Inflammatory macrophage (primary cell): ENCODE measurements around the gene ATP6V0D1.
"Not testable (repeated sequence)": the region's sequence is repeated elsewhere in the genome, so short reads cannot be mapped to it uniquely, and the experiment has no call there.

ENCODE experiments used
- DNase-seq, 2 donors: peaks; one replicate each; pipeline ENCODE4 v3.0.0-alpha.2; 2020 to 2022

The ATP6V0D1 gene

DNA sequence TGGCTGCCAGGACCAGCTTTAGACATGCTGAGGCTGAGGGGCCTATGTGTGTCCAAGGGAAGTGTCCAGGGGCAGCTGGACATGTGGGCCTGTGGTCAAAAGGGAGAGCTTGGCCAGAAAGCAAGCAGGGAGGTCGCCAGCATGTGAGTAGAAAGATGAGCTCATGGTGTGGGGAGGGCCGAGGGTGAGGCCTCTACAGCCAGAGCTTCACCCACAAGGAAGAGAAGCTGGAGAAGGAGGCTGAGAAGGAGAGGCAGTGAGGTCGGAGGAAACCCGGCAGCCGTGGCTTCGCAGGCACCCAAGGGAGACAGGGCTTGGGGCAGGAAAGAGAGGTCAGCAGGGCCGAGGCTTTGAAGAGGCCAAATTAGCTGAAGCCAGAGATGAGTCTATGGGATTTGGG, 54.0 kb downstream of the ATP6V0D1 start:
- no peak for DNase-seq

DNA sequence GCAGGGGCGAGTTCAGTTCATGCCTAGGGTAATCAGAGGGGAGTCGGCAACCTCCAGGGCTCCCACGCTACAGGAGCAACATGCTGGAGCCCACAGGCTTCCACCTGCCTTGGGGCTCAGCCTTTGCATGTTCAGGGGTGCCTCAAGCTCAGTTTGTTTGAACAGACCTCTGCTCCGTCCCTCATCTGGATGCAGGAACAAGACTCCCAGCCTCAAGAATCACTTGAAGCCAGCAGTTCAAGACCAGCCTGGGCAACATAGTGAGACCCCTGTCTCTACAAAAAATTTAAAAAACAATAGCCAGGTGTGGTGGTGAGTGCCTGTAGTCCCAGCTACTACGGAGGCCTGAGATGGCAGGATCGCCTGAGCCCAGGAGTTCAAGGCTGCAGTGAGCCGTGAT, 54.9 kb downstream of the ATP6V0D1 start:
- DNase-seq, result no peak

DNA sequence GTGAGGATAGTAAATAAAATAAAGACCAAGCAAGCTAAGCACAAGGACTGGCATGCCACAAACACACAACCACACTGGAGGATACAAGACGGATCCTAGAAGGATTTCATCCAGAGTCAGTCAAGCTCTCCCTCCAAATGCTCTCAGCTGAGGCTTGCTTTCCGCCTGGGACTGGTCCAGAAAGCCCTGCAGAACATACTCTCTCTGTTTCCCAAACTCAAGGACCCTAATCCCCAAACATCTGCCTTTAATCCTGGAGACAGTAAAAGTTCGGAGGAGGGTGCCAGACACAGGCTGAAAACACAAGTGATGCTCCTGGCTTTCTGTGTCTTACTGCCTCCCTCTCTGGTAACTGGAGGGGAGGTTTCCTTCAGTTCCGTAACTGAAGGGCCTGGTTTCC, 55.4 kb downstream of the ATP6V0D1 start:
- DNase-seq, result no peak

DNA sequence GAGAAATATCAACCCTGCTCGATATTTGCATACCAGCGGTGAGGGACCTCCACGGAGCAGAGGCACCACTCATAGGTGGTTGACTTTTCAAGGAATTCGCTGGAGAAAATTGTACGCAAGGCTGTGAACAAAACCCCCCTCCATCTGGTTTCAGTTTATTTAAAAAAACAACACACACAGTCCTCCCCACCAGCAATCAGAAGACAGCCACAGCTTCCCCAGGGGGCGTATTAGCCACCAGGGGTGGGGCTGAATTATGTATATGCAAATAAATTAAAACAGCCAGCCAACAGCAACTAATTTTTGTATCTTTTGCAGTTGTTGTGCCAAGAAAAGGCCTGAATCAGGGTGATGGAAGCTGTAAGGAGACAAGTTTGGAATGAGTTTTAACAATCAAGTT, 55.9 kb downstream of the ATP6V0D1 start:
- DNase-seq, result no peak

DNA sequence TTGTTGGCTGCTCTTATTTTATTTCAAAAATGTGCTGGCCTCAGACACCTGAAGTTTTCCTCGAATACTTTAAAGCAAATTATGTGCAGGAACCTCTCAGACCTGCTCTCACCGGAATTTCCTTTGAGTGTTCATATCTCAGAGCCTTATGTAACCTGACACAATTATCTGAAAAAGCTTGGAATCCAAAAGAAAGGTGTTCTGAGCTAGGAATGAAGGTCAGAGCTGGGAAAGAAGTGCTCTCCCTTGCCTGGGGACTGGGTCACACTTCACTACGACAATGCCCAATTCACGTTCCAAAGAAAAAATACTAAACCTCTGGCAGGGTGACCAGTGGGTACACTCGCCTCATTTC, 56.7 kb downstream of the ATP6V0D1 start:
- DNase-seq, result no peak

DNA sequence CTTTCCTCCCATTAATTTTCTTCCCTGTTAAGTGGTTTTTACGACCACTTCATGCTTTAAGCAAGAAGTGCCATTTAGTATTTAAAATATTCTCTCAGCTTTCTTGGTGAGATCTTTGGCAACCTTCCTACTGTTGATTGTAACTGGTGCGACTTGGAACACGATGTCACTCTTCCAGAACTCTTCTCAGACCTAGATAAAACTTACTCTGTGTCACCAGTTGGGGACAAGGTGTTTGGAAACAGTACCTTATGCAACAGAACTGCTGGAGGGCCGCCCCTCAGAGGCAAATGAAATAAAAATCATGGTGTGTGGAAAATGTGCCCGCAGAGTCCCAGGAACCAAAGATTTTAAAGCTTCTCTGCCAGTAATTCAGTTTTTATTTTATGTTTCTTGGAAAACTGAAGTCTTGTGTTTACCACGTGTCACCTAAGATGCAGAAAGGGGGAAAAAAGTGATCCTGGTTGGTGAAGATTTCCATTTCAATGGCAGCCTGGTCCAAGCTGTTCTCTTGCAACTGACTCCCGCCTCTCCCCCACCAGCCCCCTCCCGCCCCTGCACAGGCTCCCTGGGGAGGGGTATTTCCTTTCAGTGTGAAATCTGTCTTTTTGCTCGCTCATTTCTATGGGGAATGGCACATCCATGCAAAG, 57.2 kb downstream of the ATP6V0D1 start:
- no peak for DNase-seq

DNA sequence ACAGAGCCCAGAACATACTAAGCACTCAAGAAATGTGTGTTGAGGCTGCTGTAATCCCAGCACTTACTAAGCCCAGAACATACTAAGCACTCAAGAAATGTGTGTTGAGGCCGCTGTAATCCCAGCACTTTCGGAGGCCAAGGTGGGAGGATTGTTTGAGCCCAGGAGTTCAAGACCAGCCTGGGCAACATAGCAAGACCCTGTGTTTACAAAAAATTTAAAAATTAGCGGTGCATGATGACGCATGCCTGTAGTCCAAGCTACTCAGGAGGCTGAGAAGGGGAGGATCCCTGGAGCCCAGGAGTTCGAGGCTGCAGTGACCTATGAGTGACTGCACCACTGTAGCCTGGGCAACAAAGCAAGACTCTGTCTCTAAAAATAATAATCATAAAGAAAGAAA, 57.9 kb downstream of the ATP6V0D1 start:
- no peak for DNase-seq

DNA sequence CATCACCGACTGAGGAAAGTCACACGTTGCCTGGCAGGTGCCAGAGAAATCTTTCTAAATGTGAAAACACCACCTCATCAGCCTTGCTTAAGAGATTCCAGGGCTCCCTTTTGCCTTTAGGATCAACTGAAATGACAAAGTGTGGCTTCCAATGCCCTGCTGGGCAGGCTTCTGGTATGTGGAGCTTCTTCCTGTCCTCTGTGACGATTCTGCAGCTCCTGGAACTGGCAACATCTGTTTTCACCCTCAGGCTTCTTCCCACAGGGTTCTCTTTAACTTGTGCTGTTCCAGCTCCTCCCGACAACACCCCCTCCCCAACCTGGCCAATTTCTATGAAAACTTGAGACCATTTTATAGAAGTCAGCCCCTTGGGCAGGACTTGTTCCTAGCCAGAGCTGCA, 59.9 kb downstream of the ATP6V0D1 start:
- DNase-seq, result no peak

DNA sequence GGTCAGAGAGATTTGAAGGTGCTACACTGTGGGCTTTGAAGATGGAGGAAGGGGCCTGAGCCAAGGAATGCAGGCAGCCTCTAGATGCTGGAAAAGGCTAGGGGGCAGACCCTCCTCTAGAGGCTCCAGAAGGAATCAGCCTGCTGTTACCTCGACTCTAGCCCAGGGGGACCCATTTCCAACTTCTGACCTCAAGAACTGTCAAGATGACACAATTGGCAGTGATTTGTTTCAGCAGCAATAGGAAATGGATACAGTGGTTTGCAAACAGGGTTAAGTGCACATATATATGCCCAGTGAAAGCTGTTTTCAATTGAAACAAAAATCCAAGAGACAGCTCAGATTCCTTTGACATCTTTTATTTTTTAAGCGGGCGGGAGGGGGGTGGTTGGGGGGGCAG, 61.0 kb downstream of the ATP6V0D1 start:
- no peak for DNase-seq

DNA sequence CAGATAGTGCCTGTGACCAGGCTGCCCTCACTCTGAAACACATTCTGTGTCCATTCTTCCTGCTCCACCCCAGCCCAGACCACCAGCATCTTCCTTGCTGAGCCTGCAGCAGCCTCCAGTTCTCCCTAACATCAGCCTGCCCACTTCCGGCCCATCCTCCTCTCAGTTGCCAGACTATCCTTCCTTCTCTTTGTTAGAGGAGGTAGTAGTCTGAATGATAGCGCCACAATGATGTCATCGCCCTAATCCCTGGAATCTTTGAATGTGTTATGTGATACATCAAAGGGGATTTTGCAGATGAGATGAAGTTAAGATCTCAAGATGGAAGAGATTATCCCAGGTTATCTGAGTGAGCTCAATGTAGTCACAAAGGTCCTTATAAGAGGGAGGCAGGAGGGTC, 61.5 kb downstream of the ATP6V0D1 start:
- no peak for DNase-seq

DNA sequence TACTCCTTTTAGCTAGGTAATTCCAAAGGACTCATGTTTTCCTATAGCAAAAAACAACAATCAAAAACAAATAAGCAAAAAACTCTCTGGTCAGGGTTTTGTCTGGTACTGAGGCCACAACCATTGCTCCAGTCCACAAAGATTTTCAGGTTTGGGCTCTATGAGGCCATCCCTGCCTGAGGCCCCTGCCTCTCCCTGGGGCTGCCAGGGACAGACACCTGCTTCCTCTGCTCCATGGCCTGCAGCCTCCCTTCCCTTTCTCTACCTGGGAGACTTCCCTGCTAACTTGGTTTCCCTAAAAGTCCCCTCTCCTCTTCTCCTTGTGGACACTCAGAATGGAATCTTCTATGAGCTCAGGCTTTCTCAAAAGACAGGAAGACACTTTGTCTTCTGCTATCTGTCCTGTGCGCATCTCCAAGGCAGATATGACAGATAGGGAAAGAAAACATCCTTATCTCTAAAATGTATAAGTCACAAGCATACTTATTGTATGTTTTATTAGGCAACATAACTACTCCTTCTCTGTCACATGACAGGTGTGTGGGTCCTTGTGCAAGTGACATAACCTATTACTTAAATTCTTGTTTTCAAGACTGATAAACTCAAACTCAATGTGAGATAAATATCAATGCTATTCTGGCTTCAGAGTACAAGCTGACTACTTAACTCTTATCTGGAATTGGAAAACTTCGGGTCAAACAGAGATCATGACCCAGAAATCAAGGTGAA, 63.5 kb downstream of the ATP6V0D1 start:
- no peak for DNase-seq

DNA sequence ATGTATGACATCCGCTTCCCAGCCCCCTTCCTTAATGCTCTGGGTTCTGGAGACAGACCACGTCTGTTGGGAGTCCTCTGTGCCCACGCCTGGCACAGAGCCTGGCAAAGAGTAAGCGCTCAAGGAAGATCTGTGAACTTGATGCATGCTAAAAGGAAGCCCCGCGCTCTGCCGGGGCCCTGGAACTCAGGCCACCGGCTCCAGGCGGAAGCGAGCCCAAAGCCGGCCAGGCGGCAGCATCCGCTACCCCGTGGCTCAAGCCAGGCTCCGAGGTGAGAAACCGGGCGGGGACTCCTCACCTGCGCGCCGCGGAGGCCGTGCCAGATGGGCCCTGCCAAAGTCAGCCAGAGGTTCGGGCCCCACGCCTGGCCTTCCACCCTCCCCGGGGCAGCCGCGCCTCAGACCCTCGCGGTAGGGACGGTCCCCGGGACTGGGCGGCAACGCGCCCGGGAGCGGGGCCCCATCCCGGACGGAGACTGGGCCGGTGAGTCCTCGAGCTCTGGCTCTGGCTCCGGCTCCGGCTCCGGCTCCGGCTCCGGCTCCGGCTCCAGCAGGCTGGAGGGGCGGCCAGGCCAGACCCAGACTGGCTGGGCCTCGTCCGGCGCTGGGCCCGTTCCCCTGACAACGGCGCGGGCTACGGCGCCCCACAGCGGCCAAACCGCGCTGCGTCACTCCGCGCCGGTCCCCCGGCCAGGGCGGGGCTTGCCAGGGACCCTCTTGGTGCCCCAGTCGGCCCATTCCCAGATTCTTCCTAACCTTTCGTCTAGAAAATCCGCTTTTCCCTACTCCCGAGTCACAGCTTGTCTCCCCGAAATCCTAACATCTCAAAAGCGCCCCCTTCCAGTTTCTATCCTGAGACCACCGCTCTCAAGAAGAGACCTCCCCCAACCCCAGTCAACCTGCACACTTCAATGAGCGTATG, 64.8 kb downstream of the ATP6V0D1 start, which contains the start of gene ZDHHC1:
Gene ZDHHC1, minus strand, starts transcription at position 606 of the 922 bp plus-strand sequence. CDS start 8,702 bp downstream, outside the sequence.
- DNase-seq, result peak; percentile 35 to 54

DNA sequence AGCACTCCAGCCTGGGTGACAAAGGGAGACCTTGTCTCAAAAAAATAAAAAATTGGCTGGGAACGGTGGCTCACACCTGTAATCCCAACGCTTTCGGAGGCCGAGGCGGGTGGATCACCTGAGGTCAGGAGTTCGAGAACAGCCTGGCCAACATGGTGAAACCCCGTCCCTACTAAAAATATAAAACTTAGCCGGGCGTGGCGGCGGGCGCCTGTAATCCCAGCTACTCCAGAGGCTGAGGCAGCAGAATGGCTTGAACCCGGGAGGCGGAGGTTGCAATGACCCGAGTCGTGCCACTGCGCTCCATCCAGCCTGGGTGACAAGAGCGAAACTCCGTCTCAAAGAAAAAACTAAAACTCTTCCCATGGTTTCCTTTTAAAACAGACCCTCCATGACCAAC, 65.5 kb downstream of the ATP6V0D1 start:
- not testable (repeated sequence) for DNase-seq

DNA sequence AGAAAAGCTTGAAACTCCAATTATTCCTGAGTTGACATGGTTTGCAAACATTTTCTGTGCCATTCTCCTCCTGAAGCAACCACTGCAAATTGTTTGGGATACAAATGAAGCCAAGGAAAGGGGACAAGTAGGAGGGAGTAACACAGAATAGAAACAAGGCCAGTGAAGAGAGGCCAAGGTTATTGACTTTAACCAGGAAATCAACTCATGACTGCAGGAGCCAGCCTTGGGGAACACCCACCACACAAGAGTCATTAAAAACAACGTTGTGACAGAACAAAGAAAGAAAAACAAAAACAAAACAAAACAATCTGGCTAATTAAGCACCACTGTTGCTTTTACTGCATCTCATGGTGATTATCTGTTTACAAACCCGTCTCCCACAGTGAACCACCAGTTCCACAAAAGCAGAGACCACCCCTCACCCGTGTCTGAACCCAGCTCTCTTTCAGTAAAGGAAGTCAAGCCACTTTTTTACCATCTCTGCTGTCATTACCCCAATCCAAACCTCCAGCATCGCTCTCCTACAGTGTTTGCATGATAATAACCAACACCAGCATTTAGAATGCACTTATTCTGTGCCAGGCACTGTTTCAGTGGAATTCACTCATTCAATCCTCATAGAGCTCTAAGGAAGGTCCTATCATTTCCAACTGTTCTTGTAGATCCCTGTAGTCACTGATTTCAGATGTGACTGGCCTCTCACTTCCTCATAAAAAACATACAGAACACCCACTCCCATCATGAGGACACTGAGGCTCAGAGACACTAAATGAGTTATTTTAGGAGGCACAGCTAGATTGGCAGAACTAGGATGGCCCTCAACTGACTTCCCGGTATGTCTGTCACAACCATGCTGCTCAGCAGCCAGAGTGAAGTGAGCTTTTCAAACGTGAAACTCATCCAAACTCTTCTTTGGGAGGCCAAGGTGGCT, 66.7 kb downstream of the ATP6V0D1 start:
- DNase-seq, result peak; percentile 77 to 84

DNA sequence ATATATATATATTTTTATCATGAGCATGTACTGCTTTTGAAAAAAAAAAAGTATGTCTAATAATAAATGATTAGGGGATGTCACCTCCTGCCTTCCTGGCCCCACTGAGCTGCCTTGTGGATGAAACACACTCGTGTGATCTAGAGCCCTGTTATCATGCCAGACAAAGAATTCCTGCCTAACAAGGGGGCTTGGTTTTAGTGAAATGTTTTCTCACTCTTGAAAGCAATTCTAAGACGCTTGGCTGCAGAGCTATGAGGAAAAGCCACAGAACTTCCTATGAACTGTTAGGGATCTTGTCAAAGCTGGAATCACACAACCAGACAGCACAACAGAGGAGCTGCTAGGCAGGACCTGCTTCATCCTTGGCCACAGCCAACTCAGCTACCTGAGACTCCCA, 68.7 kb downstream of the ATP6V0D1 start:
- DNase-seq, result no peak

DNA sequence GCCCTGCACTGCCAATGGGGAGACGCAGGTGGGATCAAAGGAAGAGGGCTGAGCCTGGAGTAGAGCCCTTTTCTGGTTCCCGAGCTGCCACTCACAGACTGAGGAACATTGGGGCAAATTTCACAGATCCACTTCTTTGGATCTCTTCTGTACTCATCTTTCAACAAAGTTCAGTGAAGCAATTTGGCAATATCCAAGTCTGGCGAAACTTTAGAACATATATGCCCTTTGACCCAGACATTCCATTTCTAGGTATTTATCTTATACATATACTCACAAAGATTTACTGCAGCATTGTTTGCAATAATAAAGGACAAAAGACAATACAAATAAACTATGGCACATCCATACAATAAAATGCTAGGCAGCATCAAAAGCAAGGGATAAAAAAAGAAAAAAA, 69.6 kb downstream of the ATP6V0D1 start:
- no peak for DNase-seq

DNA sequence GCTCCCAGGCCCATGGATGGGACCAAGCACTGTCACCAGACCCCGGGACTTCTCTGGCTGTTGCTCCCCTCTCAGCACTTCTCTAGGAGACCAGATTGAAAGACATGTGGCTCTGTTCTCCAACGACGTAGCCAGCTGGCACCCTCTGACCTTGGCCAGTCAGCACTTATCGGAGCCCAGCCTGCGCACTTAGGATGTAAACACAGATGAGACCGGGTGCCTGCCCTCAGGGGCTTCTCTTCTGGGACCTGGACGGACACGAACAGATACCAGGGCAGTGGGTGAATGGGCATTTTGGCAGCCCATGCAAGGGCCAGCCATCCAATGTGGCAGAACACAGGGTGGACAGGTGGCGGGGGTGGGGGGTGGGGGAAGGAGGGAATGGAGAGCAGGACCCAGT, 71.3 kb downstream of the ATP6V0D1 start:
- DNase-seq, result no peak

DNA sequence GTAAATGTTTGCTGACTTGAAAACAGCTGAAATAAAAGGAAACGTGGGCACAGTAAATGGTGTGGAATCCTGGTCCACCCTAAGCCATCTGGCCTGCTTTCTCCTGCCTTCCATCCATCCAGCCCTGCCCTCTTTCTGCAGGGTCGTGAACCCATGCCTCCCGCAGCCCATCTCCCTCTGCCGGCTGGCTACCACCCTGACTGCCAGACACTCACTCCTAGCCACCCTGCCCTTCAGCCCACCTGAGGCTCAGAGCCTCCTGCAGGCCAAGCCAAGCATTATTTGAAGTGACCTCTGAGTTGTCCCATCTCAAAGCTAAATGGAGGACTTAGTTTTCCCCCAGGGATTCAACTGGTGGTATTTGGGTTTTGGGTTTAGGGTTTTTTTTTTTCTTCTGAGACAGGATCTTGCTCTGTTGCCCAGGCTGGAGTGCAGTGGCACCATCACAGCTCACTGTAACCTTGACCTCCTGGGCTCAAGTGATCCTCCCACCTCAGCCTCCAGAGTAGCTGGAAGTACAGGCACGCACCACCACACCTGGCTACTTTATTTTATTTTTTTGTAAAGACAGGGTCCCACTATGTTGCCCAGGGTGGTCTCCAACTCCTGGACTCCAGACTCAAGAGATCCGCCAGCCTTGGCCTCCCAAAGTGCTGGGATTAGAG, 73.0 kb downstream of the ATP6V0D1 start:
- no peak for DNase-seq

DNA sequence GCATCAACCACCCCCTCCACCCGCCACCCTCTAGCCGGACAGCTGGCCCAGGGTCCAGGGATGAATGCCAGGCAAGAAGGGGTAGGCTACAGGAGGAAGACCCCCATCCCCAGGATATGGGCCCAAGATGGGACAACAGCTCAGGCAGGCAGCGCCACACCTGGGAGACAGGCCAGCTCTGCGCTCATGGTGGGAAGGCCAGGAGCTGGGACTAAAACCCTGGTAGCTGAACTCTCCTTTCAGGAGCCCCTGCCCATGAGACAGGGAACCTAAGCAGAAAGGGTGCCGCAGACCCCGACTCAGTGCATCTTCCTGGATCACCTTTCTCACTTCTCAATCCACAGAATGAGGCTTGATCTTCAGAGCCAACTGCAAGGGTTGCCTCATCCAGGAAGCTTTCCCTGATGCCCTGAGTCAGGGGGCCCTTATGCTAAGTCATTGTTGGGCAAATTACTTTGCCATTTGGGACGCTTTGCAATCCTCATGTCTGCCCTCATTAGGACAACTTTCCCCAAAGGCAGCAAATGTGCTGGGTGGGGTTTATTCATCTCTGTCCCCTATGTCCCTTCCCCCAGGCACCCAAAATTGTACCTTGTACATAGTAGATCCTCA, 73.7 kb downstream of the ATP6V0D1 start:
- no peak for DNase-seq

DNA sequence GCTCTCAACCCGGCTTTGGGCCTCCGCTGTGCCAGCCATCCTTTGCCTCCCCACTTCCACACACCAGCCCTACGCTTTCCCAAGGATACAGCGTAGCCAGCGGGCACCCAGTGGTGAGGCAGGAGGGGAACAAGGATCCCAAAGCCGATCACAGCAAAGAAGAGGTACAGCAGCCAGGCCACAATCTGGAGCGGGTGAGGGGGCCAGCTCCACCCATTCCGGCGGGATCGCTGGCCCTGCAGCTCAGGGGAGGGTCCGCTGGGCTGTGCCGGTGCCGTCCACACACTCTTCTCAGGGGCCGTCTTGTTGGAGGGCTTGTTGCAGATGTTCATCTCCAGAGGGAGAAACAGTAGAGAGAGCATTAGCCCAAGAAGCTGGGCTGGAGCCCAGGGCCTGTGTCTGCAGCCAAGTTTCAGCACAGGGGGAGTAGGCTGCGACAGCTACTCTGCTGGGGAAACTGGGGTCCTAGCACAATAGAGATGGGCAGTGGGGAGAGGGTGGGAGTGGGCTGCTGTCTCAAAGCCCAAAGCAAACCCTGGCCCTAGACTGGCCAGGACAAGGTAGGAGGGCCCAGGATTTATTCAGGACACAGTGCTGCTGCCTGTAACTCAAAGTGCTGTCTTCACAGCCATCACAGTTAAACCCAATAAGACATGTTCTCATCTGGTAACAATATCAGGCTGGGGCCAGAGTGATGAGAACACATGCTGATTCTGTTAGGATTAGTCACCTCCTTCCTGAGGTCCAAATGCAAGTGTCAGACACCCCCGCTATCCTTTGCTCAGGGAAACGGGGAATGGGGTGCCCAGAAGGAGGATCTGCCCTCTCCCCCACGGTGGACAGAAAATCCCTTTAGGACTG, 74.6 kb downstream of the ATP6V0D1 start:
- DNase-seq, result no peak
